Suprapubic skin (tissue), 4 donors: ENCODE results near the gene PHACTR4. TPM values are rescaled to one million over a fixed set of nuclear protein-coding genes. Genes with fewer than 3 reads are reported as not detected.
A peak's percentile ranks its signal among the peaks of the same experiment; 100 is the strongest.

Experiments used
- DNase-seq, 2 donors: peaks; one replicate each; pipeline ENCODE4 v3.0.0-alpha.2; 2019; ENCODE audit warnings: low spot score in 2 of 2
- H3K27ac ChIP-seq: fragments of 200-600 bp; sonication (generic); one replicate; pipeline ENCODE4 v1.5.1; 2019
- H3K27me3 ChIP-seq: fragments of 200-600 bp; sonication (generic); one replicate; pipeline ENCODE4 v1.5.1; 2019
- H3K36me3 ChIP-seq: fragments of 200-600 bp; sonication (generic); one replicate; pipeline ENCODE4 v1.5.1; 2019
- H3K4me1 ChIP-seq: fragments of 200-600 bp; sonication (generic); one replicate; pipeline ENCODE4 v1.5.1; 2019
- H3K4me3 ChIP-seq: fragments of 200-600 bp; sonication (generic); one replicate; pipeline ENCODE4 v1.5.1; 2019; ENCODE audit warnings: mild to moderate bottlenecking
- H3K9me3 ChIP-seq: fragments of 200-600 bp; sonication (generic); one replicate; pipeline ENCODE4 v1.5.1; 2019
- EP300 ChIP-seq: sonication (generic); formaldehyde crosslinking; IDR thresholded peaks from one replicate; pipeline ENCODE4 v1.6.1; 2017; ENCODE audit warnings: antibody characterized with exemption
- POLR2A ChIP-seq, 2 donors: fragments of 450-650 bp; IDR thresholded peaks; one replicate each; pipeline ENCODE4 v1.6.1; 2017; ENCODE audit warnings: antibody characterized with exemption in 2 of 2, mild to moderate bottlenecking in 2 of 2, moderate library complexity in 2 of 2
- POLR2AphosphoS5 ChIP-seq, 3 donors: sonication (generic); formaldehyde crosslinking; IDR thresholded peaks; one replicate each; pipeline ENCODE4 v1.6.1; 2017; ENCODE audit warnings: antibody characterized with exemption in 3 of 3
- WGBS: methylation state at CpG from one replicate; pipeline ENCODE4 v1.1.5; 2018; 5-methylcytosine and 5-hydroxymethylcytosine counted together
- total RNA-seq, 4 donors: library from RNA; depleted of rRNA; stranded (reverse); fragments of >200 nt; gene quantifications; one replicate each; pipeline ENCODE4 v1.1.0, GENCODE V29; 2016
- TF ChIP-seq, protein P1 (sequence below), 2 donors: fragments of 200-600 bp in 1 of 2; fragments of 450-650 bp in 1 of 2; sonication (generic) in 1 of 2; IDR thresholded peaks; one replicate each; pipeline ENCODE4 v1.5.1; 2016 to 2019; ENCODE audit warnings: antibody characterized with exemption in 2 of 2, mild to moderate bottlenecking in 1 of 2, moderate library complexity in 1 of 2

The PHACTR4 gene
- total RNA-seq, 4 donors from 2014 or later: 29.0 to 64.2 (median 47.5) TPM

- Histone ChIP-seq H3K27ac (peak overlapping the region; percentile 87), H3K36me3 (no peaks in the 10 kb centered on the region), H3K27me3 (no peaks in the 10 kb centered on the region), H3K4me1 (peaks cover 32% of the 10 kb centered on the region), H3K4me3 (peak overlapping the region; percentile 35), H3K9me3 (no peaks in the 10 kb centered on the region)
- WGBS: 43% methylated on average over 3 of the region's 3 CpGs
- TF ChIP-seq EP300 (no peak), POLR2A (IDR thresholded peaks at IDR 0.05) (no peak), POLR2AphosphoS5 (IDR thresholded peaks at IDR 0.05) (no peak)
- TF ChIP-seq, protein P1, sequence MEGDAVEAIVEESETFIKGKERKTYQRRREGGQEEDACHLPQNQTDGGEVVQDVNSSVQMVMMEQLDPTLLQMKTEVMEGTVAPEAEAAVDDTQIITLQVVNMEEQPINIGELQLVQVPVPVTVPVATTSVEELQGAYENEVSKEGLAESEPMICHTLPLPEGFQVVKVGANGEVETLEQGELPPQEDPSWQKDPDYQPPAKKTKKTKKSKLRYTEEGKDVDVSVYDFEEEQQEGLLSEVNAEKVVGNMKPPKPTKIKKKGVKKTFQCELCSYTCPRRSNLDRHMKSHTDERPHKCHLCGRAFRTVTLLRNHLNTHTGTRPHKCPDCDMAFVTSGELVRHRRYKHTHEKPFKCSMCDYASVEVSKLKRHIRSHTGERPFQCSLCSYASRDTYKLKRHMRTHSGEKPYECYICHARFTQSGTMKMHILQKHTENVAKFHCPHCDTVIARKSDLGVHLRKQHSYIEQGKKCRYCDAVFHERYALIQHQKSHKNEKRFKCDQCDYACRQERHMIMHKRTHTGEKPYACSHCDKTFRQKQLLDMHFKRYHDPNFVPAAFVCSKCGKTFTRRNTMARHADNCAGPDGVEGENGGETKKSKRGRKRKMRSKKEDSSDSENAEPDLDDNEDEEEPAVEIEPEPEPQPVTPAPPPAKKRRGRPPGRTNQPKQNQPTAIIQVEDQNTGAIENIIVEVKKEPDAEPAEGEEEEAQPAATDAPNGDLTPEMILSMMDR (IDR thresholded peaks at IDR 0.05): no peak
- DNase-seq: no peak
Measured at GRCh38 chr1:28437264-28437923, 67.9 kb downstream of the PHACTR4 start.

DNA sequence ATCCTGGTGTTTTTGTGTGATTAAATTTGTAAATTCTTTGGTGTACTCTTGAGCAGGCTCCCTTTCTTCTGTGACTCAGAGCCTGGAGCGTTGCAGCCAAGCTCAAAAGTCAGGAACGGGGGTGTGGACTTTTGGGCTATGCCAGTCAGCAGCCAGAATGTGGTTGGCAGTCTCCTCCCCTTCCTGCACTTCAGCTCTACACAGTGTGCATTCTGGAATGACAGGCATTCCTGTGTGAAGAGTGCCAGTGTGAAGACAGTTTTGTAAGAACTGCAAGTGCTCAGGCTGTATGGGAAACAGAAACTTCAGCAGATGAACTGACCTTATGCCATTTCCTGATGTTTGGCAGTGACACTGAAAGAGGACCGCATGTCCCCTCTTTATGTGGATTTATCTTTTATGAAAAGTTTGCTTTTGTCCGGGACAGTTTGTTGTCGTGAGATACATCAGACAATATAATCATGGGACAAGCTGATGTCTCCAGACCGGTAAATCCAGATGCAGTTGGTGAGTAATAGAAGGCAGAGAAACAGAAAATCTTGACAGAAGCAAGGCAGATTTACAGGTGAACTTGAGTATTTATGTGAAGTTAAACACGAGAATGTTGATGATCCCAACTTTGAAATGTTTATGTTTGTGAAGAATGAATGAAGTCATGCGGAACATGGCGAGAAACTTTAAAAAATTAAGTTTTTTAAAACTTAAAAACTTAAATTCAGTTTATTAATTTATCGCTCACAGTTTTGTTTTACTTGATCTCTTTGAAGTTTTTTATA lies 68.6 kb downstream of the PHACTR4 start:
- Histone ChIP-seq H3K27ac (peak overlapping the region; percentile 87), H3K9me3 (no peaks in the 10 kb centered on the region), H3K27me3 (no peaks in the 10 kb centered on the region), H3K4me1 (peaks cover 32% of the 10 kb centered on the region), H3K36me3 (no peaks in the 10 kb centered on the region), H3K4me3 (peak overlapping the region; percentile 35)
- WGBS: 23% methylated on average over 10 of the region's 10 CpGs
- DNase-seq: peak; percentile 85
- TF ChIP-seq, protein P1 (IDR thresholded peaks at IDR 0.05): no peak
- peak in 2 of 3 donors; percentile 76 to 83 for TF ChIP-seq POLR2AphosphoS5 (IDR thresholded peaks at IDR 0.05)
- TF ChIP-seq EP300: no peak
- TF ChIP-seq POLR2A (IDR thresholded peaks at IDR 0.05): peak in 1 of 2 donors; percentile 83

GRCh38 chr1:28439320-28439719 lies 69.8 kb downstream of the PHACTR4 start:
- H3K9me3 ChIP-seq: no peaks in the 10 kb centered on the region
- no peaks in the 10 kb centered on the region for H3K27me3 ChIP-seq
- H3K4me3 ChIP-seq: no peak overlapping the region
- DNase-seq: no peak
- peak overlapping the region; percentile 87 for H3K27ac ChIP-seq
- H3K36me3 ChIP-seq: no peaks in the 10 kb centered on the region
- H3K4me1 ChIP-seq: peaks cover 26% of the 10 kb centered on the region
- TF ChIP-seq, protein P1 (IDR thresholded peaks at IDR 0.05): no peak
- TF ChIP-seq POLR2AphosphoS5 (IDR thresholded peaks at IDR 0.05) (no peak), EP300 (no peak), POLR2A (IDR thresholded peaks at IDR 0.05) (no peak)

- 90% methylated on average over 4 of the region's 4 CpGs for WGBS
- TF ChIP-seq, protein P1 (IDR thresholded peaks at IDR 0.05): no peak
- TF ChIP-seq POLR2A (IDR thresholded peaks at IDR 0.05) (no peak), EP300 (no peak), POLR2AphosphoS5 (IDR thresholded peaks at IDR 0.05) (no peak)
Measured at GRCh38 chr1:28441674-28442073, 72.1 kb downstream of the PHACTR4 start.

DNA sequence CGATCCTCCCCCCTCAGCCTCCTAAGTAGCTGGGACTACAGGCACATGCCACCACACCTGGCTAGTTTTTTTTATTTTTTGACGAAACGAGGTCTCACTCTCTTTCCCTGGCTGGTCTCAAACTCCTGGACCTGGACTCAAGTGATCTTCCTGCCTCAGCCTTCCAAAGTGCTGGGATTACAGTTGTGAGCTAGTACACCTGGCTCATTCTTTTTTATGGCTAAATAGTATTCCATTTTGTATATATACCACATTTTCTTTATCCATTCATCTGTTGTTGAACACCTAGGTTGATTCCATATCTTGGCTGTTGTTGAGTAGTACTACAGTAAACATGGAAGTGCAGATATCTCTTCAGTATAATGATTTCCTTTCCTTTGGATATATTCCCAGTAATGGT lies 74.0 kb downstream of the PHACTR4 start:
- Histone ChIP-seq H3K36me3 (no peaks in the 10 kb centered on the region), H3K4me3 (no peak overlapping the region), H3K27ac (no peak overlapping the region), H3K4me1 (peaks cover 5% of the 10 kb centered on the region), H3K27me3 (no peaks in the 10 kb centered on the region), H3K9me3 (no peaks in the 10 kb centered on the region)
- WGBS: 97% methylated on average over 3 of the region's 3 CpGs
- DNase-seq: no peak
- no peak for TF ChIP-seq POLR2A (IDR thresholded peaks at IDR 0.05)
- TF ChIP-seq, protein P1 (IDR thresholded peaks at IDR 0.05): no peak

More at GRCh38 chr1:28441674-28442073, 72.1 kb downstream of the PHACTR4 start:
- Histone ChIP-seq H3K9me3 (no peaks in the 10 kb centered on the region), H3K36me3 (no peaks in the 10 kb centered on the region), H3K4me1 (peaks cover 18% of the 10 kb centered on the region), H3K4me3 (no peak overlapping the region), H3K27me3 (no peaks in the 10 kb centered on the region), H3K27ac (no peak overlapping the region)
- no peak for DNase-seq
